Left renal cortex interstitium (tissue), 4 donors: ENCODE results near the gene OPHN1. TPM values are rescaled to one million over a fixed set of nuclear protein-coding genes. Genes with fewer than 3 reads are reported as not detected.
"Not testable (repeated sequence)": the region's sequence is repeated elsewhere in the genome, so short reads cannot be mapped to it uniquely, and the experiment has no call there.

Experiments used
- DNase-seq, 4 donors: peaks; one replicate each; pipeline ENCODE4 v3.0.0-alpha.2; 2013; ENCODE audit warnings: low read depth in 4 of 4, low spot score in 2 of 4, missing footprints in 1 of 4
- polyA plus RNA-seq, 4 donors: library from polyadenylated mRNA; unstranded; fragments of 120-200 nt; gene quantifications; one replicate each; pipeline ENCODE4 v1.2.1, GENCODE V29; 2013; ENCODE audit not compliant: insufficient read length in 4 of 4

OPHN1 gene
- polyA plus RNA-seq, 4 donors: 8.1 to 9.7 (median 8.7) TPM

- DNase-seq: no peak
Observed at GRCh38 chrX:68087526-68087925, 345.8 kb downstream of the OPHN1 start.

DNA sequence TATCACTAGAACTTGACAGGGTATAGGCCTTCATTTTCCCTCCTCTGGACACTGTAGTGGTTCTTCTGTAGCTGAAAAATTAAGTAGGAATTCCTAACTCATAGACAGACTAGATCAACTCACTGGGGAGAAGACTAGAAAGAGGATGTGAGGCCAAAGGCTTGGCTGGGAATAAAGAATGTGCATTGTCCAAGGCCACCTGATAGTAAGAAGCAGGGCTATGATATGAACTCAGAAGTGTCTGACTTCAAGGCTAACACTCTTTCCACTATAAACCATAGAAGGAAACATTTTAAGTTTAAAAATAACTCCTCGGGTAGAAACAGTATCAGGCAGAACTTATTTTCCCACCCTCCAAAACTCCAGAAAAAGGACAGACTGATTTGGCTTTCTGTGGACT, 346.6 kb downstream of the OPHN1 start:
- DNase-seq: no peak

DNA sequence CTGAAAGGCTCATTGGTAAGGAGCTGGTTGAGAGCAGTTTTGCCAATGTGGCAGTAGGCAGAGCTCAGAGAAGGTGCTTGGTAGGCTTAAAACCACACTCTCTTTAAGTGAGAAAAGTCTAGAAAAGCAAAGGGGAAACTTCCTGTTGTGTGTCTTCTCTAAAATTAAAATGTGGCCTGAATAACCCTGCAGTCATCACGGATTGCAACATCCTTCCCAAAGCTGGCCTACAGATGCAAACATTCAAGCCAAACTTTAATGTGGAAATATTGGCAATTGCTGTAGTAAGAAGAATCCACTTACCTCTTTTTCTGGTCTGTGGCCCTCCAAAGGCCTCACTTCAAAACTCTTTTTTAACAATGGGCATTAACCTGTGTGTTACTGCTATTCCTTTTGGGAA, 348.5 kb downstream of the OPHN1 start:
- no peak for DNase-seq

GRCh38 chrX:68083510-68083909, 349.8 kb downstream of the OPHN1 start:
- peak in 1 of 4 donors; percentile 8 for DNase-seq

DNA sequence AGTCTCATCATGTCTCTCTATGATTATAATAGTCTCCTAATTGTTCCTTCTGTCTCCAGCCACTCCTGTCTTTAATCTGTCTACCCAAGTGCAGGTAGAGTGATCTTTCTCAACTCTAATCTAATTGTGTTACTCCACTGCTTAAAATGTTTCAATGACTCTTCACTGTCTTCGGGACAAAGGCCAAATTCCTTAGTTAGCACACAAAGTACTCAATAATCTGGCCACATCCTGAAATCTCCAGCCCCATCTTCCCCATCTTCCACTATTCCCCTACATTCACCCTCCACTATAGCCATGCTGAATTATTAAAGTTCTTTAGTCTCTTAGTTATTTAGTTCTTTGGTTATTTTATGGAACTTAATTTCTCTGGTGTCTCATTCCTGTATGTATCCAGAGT, 353.3 kb downstream of the OPHN1 start:
- no peak for DNase-seq

- DNase-seq: not testable (repeated sequence)
Observed at GRCh38 chrX:68078801-68079200, 354.5 kb downstream of the OPHN1 start.

DNA sequence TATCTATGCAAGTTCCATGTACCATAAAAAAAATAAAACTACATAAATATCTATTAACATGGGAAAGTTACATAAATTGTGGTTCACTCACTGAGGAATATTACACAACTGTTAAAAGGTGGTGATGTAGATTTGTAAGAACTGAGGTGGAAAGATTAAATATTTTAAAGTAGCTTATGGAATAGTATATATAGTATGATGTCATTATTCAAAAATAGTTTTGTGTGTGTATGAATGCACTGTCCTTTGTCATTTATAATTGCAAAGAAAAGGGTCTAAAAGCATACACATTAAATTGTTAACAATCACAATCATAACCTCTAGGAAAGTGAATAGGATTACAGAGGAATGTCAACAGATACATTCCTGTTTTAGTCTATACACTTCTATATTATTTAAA, 355.9 kb downstream of the OPHN1 start:
- DNase-seq: no peak

DNA sequence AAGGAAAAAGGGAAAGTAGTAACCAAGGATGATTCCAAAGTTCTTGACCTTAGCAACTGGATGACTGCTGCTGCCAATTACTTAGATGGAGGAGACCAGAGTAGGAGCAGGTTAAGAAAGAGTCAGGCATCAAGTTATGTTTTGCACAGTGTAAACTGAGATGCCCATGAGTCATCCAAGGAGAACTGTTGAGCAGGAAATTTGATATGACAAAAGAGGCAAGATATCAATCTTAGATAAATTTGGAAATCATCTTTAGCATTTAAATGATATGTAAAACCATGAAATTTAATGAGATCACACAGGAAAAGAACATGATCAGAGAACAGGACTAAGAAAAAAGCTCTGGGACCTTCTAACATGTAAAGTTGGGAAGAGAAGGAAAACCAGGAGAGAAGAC, 361.3 kb downstream of the OPHN1 start:
- DNase-seq: no peak

DNA sequence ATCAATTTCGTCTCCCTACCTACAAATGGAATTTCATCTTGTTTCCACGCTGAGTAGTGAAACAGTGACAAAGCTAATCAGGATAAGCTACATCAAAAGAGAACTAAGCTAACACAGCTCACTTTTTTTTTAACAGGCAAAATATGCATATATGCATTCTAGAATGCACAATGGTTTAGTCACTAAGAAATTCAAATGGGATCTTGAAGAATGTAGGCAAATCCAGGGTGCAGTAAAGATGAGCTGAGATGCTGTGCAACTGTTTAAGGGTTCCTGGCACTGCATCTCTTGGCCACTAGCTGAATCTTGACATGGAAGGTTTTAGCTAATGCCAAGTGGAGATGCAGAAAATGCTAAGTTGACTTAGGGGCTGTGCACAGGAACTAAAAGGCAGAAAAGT, 363.2 kb downstream of the OPHN1 start:
- not testable (repeated sequence) for DNase-seq

DNA sequence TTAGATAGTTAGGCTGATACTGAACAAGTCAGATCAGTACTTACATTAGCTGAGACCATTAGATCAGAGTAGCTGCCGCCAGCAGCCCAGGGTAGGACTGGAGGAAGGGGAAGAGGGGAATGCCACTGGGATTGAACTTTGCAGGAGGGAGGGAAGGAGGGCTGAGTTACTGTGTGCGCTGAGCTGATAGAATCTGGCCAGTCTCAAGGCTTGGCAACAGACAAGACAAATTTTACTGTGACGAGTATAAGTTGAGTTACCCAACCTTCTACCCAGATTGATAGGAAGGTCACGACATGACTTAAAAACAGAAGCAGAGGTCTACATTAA, 372.1 kb downstream of the OPHN1 start:
- no peak for DNase-seq

- no peak for DNase-seq
Observed at GRCh38 chrX:68060506-68061205, 372.6 kb downstream of the OPHN1 start.

DNA sequence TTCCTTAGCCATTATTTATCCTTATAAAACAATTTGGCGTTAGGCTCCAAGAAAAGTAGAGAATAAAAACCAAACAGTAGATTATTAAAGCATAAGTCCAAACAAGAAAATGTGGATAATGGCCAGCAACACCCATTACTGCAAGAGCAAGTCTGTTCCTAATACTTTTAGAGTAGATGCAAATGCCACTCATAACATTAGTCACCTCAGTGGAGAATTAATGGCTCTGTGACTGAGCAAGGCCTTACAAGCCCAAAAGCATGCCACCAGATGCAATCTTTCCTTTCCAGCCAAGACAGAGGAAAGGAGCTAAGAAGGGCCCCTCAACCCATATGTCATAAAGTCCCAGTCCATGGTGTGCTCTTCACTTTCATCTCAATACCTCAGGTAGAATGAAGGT, 373.8 kb downstream of the OPHN1 start:
- DNase-seq: no peak

GRCh38 chrX:68049466-68049865, 383.8 kb downstream of the OPHN1 start:
- DNase-seq: no peak

DNA sequence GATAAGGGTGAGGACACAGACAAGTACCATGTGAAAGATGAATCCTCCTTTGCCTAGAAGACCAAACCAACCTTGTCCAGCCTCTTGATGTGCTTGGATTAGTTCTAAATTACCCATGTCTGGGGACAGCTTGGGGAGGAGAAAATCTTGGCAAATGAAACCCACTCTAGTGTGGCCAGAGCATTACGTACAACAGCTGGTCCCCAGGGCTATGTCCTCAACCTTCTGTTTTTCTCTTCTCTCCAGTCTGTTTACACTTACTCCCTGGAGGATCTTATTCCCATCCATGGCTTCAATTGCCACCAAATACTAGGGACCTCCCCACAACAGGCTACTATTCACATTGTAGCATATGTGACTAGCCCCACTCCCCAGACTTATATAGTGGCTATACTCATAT, 384.5 kb downstream of the OPHN1 start:
- no peak for DNase-seq

GRCh38 chrX:68045008-68045577, 388.2 kb downstream of the OPHN1 start:
- no peak for DNase-seq

DNA sequence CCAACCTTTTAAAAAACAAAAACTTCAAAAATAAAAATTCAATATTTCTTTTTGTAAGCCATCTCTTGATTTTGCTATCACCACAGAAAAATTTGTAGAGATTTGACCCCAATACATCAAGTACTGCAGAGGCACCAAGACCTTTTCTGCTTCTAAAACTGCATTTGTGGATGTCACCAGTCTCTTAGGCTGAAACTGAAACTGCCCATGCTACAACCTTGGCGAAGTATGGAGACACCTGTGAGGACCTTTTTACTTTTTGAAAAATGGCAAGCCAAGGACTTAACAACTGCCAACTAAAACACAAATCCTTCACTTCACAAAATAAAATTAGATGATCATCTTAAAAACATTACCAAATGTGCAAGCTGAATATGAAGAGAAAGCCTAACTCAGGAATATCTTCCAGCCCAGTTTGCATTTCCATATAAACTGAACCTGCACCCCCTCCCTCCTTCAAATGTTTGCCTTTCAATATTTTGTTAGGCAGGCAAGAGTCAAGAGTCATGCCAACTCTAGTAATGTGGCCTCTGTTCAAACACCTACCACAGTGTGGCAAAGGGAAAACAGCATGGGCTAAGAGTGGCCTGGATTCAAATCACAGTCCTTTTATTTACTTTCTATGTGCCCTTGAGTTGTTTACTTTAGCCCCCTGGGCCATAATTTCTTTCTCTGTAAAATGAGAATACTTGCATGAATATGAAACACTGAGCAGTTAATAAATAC, 389.4 kb downstream of the OPHN1 start:
- DNase-seq: no peak

- DNase-seq: no peak
Observed at GRCh38 chrX:68041110-68041509, 392.2 kb downstream of the OPHN1 start.

DNA sequence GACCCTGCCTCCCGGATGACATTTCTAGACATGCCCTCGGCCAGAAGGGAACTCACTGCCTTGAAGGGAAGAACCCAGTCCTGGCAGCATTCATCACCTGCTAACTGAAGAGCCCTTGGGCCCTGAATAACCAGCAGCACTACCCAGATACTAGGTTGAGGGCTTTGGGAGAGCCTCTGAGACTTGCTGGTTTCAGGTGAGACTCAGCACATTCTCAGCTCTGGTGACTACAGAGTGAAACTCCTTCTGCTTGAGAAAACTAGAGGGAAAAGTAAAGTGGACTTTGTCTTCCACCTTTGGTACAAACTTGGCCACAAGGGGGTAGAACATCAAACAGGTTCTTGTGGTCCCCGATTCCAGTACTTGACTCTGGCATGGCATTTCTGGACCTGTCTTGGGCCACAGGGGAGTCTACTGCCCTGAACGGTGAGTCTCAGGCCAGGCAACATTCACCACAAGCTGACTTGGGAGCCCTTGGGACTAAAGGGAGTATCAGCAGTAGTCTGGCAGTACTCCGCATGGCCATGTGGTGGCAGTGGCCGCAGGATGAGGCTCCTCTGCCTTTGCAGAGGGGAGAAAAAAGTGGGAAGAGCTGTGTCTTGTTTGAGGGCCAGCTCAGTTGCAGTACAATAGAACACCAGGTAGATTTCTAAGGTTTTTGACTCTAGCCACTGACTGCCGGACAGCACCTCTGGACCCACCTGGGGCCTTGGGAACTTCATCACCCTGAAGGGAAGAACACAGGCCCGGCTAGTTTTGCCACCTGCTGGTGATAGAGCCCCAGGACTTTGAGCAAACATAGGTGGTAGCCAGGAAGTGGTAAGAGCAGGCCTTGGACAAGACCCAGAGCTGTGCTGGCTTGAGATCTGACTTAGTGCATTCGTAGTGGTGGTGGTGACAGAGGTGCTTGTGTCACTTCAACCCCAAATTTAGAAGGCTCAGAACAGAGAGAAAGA, 414.8 kb downstream of the OPHN1 start:
- no peak for DNase-seq

- DNase-seq: no peak
Observed at GRCh38 chrX:67998540-67998939, 434.8 kb downstream of the OPHN1 start.
